Stimulated activated CD4-positive, alpha-beta T cell treated with anti-CD3 and anti-CD28 coated beads, Interleukin-1b, Interleukin-23, amount 100 ng/mL, for 1 hour (primary cell): ENCODE measurements around the gene TPRA1.
A peak's percentile ranks its signal among the peaks of the same experiment; 100 is the strongest.

Experiments used
- DNase-seq, 2 donors: peaks; one replicate each; pipeline ENCODE4 v3.0.0-alpha.2; 2020; ENCODE audit warnings: low read depth in 2 of 2

The TPRA1 gene

GRCh38 chr3:127590593-127591465 is at the start of gene TPRA1:
TSS of gene TPRA1 (minus strand) at chr3:127590733. CDS start at chr3:127580146, 10,587 bp downstream.
- DNase-seq: peak; percentile 36 to 45

DNA sequence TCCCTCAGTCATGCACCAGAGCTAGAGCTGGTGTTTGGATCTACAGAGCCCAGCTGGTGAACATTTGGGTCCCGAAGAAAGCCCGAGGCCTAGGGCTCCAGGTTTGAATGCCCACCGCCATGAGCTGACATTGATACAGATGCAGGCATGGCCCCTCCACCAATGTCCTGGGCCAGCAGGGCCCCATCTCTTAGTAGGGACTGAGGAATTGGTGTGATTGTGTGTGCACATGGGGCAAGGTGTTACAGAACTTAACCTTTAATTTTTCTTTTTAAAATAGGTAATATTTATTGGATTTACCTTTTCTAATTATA is 49.5 kb upstream of the TPRA1 start:
- no peak for DNase-seq

GRCh38 chr3:127639173-127640041 is 48.9 kb upstream of the TPRA1 start:
- no peak for DNase-seq

GRCh38 chr3:127637971-127638370 is 47.4 kb upstream of the TPRA1 start:
- no peak for DNase-seq

DNA sequence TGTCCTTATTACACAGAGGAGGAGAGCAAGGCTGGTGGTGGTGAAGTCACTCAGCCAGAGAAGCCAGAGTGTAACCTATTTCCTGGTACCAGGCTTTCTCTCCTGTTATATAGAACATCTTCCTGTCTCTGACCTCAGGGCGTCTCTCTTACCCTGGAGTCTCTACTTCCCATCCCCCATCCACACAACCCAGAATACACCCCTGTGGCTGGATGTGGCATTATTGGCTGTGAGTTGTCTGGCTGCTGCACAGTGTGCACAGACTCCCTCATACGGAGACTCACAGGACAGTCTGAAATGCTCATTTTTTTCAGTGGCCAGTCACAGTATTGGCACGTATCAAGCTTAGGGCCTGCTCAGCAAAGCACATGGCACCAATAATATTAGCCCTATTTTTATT is 47.0 kb upstream of the TPRA1 start:
- no peak for DNase-seq

DNA sequence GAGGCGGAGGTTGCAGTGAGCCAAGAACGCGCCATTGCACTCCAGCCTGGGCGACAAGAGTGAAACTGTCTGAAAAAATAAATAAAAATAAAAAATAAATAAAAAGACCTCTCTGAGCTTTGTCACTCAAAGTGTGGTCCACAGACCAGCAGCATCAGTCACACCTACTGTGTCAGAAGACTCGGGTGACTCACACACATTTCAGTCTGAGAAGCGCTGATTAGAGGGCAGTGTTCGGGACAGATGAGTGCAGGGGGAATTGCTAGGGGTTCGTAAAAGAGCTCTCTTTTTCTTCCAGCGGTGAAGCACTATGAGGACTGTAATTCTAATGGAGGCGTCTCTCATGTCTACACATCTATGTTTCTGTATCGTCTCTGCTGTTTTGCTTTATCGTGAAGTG is 44.1 kb upstream of the TPRA1 start:
- DNase-seq: no peak

DNA sequence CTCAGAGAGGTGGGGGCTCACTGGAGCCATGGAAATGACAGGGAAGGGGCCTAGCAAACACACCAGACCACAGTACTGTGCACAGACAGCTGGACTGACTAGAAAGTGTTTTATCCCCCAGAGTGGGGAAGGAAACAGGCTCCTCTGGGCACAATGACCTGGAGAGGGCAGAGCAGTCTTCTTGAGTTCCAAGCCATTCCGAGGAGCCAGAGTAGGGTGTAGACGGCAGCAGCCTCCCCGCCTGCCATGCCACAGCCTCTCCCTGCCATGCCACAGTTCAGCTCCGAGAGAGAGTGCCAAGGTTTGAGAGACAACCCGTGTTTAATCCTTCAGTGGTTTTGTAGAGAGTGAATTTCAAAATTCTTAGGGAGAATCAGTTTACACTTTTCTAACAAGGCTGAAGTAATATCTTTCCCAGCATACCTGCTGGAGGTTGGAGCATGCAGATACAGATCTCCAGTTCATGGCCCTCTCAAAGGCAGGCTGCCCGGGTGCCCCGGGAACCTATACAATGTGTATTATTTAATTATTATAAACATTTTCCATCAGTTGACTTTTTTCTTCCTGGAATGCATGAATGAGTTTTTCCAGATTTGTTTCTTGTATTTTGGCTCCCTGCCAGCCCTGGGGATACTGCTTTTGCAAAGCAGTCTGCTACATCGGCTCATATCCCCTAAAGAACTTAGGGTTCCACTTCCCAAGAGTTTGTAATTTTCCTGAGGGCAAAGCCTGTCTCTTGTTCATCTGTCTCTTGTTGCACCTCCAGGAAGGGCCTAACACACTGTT is 41.7 kb upstream of the TPRA1 start:
- DNase-seq: no peak

DNA sequence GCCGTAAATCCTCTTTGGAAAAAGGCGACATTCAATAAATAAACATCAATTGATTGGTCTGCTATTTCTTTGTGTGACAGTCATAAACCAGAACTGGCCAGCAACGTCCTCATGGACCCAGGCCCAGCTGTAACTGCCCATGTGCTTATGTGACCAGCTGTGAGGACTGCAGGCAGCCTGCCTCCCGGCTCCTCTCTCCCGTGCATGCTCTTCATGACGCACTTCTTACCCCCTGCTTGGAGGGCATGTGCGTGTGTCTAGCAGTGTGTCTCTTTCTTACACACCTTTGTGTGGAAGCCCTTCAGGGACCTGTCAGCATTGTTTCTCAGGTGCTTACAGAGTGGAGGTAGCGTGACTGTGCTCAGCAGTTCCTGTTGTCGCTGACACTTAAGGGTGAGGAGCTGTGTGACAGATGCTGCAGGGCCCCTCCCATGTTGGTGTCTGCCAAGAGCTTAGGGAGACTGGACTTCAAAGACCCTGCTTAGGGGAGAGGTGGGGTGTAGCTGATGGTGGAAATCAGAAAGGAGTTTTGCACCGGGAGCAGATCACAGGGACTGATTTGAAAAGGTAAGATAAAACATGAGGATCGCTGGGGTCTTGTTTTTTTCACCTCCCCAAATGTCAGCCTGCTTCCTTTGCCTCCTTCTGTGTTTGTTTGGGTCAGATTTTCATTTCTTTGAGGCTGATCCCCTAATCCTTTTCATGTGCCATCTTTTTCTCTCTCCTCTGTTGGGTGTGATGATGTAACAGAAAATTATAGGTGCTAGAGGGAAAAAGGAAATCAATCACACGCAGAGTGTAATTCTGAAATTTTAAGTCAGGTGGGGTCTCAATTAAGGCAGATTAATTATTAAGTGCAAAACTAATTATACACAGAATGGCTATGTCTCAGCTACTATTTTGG is 40.5 kb upstream of the TPRA1 start:
- no peak for DNase-seq

GRCh38 chr3:127629467-127630403 is 39.2 kb upstream of the TPRA1 start:
- DNase-seq: no peak

- no peak for DNase-seq
These were observed 38.4 kb upstream of the TPRA1 start, which contains the start of gene PODXL2 for GRCh38 chr3:127628788-127629466. TSS of gene PODXL2 (plus strand) at chr3:127629185. CDS start at chr3:127629220, 35 bp downstream.

- DNase-seq: no peak
These were observed 37.9 kb upstream of the TPRA1 start for GRCh38 chr3:127628426-127628787.

GRCh38 chr3:127625821-127626220 is 35.3 kb upstream of the TPRA1 start:
- no peak for DNase-seq

DNA sequence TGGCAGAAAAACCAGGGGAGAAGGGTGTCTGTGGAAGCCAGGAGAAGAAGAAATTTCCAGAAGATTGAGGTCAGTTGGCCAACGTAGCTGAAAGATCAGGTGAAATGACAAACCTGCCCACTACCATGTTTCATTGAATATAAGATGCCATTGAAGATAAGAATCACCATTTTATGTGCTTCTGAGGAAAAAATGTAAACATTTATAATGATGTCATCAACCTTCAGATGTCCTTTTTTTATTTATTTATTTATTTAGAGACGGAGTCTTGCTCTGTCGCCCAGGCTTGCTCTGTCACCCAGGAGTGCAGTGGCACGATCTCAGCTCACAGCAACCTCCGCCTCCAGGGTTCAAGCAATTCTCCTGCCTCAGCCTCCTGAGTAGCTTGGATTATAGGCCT is 33.5 kb upstream of the TPRA1 start:
- DNase-seq: no peak

- DNase-seq: no peak
These were observed 32.4 kb upstream of the TPRA1 start for GRCh38 chr3:127622772-127623576.

DNA sequence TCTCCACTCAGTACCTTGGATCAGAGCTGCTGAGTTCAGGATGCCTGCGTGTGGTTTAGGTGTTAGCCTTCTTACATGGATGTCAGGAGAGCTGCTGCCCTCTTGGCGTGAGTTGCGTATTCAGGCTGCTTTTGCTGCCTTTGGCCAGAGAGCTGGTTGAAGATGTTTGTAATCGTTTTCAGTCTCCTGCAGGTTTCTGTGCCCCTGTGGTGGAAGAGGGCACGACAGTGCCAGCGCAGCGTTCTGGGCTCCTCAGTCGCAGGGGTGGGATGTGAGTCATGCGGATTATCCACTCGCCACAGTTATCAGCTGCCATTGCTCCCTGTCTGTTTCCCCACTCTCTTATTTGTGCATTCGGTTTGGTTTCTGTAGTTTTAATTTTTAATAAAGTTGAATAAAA is 31.5 kb upstream of the TPRA1 start:
- DNase-seq: no peak

DNA sequence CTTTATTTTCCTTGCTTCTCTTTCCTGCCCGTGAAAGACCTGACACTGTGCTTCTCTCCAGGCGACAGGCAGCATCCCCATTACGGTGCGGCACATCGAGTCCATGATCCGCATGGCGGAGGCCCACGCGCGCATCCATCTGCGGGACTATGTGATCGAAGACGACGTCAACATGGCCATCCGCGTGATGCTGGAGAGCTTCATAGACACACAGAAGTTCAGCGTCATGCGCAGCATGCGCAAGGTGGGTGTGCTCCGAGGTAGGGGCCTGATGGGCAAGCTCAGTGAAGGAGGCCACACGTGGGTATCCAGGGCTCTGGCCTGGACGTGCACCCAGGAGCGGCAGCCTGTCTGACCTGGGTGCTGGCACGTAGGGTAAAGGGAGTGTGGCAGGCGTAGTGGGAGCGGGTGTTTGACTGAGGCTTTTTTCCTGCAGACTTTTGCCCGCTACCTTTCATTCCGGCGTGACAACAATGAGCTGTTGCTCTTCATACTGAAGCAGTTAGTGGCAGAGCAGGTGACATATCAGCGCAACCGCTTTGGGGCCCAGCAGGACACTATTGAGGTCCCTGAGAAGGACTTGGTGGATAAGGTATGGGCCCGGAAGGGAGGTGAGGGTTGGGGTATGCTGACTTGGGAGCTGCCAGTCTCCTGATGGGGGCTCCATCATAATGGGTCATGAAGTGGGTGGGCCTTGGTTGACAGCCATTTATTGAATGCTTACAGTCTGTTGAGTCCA is 30.3 kb upstream of the TPRA1 start:
- DNase-seq: no peak

GRCh38 chr3:127618891-127619290 is 28.4 kb upstream of the TPRA1 start:
- DNase-seq: no peak
